SU-DHL-6 (cell line): Measurements from ENCODE around the gene WNT4.

Source experiments
- CTCF ChIP-seq: fragments of 200-600 bp; sonication (generic); IDR thresholded peaks from one replicate; pipeline ENCODE4 v1.5.1; 2017; ENCODE audit warnings: antibody characterized with exemption, mild to moderate bottlenecking, low read length, moderate library complexity; ENCODE audit not compliant: insufficient read depth, poor library complexity, severe bottlenecking
- EZH2phosphoT487 ChIP-seq: fragments of 200-600 bp; sonication (generic), shearing (Covaris generic); conservative IDR thresholded peaks from 2 replicates; pipeline ENCODE4 v1.6.1; 2018; ENCODE audit warnings: mild to moderate bottlenecking, antibody characterized with exemption, low read length, moderate library complexity, mixed read lengths

DNA sequence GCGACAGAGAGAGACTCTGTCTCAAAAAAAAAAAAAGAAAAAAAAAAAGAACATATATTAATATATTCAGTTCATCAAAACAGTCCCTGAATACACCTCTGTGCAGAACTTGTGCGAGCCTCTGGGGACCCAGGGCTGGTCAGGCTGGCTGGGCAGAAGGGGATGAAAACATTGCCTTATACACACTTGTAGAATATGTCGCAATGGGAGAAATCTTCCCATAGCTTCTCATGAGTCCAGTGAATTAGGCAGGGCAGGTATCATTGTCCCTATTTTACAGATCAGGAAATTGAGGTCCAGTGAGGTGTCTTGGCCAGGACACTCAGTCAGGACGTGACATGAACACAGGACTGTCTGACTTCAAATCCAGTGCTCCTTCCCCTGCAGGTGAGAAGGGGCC lies 12.6 kb upstream of the WNT4 start:
- TF ChIP-seq CTCF (no peak), EZH2phosphoT487 (no peak)
